HepG2 (cell line): Measurements from ENCODE around the gene PPM1H. TPM values are rescaled to one million over a fixed set of nuclear protein-coding genes. Genes with fewer than 3 reads are reported as not detected.

ENCODE experiments used
- CERS6 ChIP-seq: sonication (generic); formaldehyde crosslinking; IDR thresholded peaks from 2 replicates; pipeline ENCODE4 v1.5.0; 2020; ENCODE audit warnings: missing genetic modification reagents
- FOXJ3 ChIP-seq: sonication (generic); formaldehyde crosslinking; IDR thresholded peaks from 2 replicates; pipeline ENCODE4 v1.4.0; 2020; ENCODE audit warnings: missing genetic modification reagents, mild to moderate bottlenecking, borderline replicate concordance
- GMEB1 ChIP-seq: sonication (generic); formaldehyde crosslinking; IDR thresholded peaks from 2 replicates; pipeline ENCODE4 v1.5.1; 2020; ENCODE audit warnings: missing genetic modification reagents, mild to moderate bottlenecking, borderline replicate concordance
- HIVEP1 ChIP-seq: sonication (generic); formaldehyde crosslinking; IDR thresholded peaks from 2 replicates; pipeline ENCODE4 v1.4.0; 2020; ENCODE audit warnings: mild to moderate bottlenecking, missing genetic modification reagents
- HMGA1 ChIP-seq: sonication (generic); formaldehyde crosslinking; conservative IDR thresholded peaks from 2 replicates; pipeline ENCODE4 v1.4.0; 2020; ENCODE audit warnings: missing genetic modification reagents
- HNRNPK ChIP-seq: fragments of 200-400 bp; formaldehyde crosslinking; IDR thresholded peaks from 2 replicates; pipeline ENCODE4 v1.6.1; 2018; ENCODE audit warnings: low read length, low read depth, moderate library complexity, mild to moderate bottlenecking; ENCODE audit not compliant: poor library complexity, severe bottlenecking
- MNT ChIP-seq: fragments of 450-650 bp; IDR thresholded peaks from 2 replicates; pipeline ENCODE4 v1.6.1; 2016
- NCOA2 ChIP-seq: sonication (generic); formaldehyde crosslinking; IDR thresholded peaks from 2 replicates; pipeline ENCODE4 v1.8.0; 2022; ENCODE audit warnings: inconsistent platforms
- PAF1 ChIP-seq: IDR thresholded peaks from 2 replicates; pipeline ENCODE4 v1.6.1; 2016; ENCODE audit warnings: missing genetic modification reagents, missing compliant biosample characterization
- RFXAP ChIP-seq: sonication (generic); formaldehyde crosslinking; IDR thresholded peaks from 2 replicates; pipeline ENCODE4 v1.4.0; 2020; ENCODE audit warnings: missing genetic modification reagents, borderline replicate concordance
- SMAD1 ChIP-seq: sonication (generic); formaldehyde crosslinking; IDR thresholded peaks from 2 replicates; pipeline ENCODE4 v1.4.0; 2020; ENCODE audit warnings: missing genetic modification reagents, low read depth, mild to moderate bottlenecking, borderline replicate concordance
- THAP11 ChIP-seq: IDR thresholded peaks from 2 replicates; pipeline ENCODE4 v1.6.1; 2016; ENCODE audit warnings: missing biosample characterization, missing genetic modification reagents
- TRIM24 ChIP-seq: sonication (generic); formaldehyde crosslinking; IDR thresholded peaks from 2 replicates; pipeline ENCODE4 v1.8.0; 2022; ENCODE audit warnings: mild to moderate bottlenecking, missing genetic modification reagents
- U2AF1 ChIP-seq: fragments of 200-400 bp; formaldehyde crosslinking; optimal IDR thresholded peaks from 2 replicates; pipeline ENCODE3; 2017; ENCODE audit warnings: mild to moderate bottlenecking, low read depth, low read length
- YEATS2 ChIP-seq: sonication (generic); formaldehyde crosslinking; IDR thresholded peaks from 2 replicates; pipeline ENCODE4 v1.4.0; 2020; ENCODE audit warnings: missing genetic modification reagents, borderline replicate concordance
- ZGPAT ChIP-seq: IDR thresholded peaks from 2 replicates; pipeline ENCODE4 v1.6.1; 2016; ENCODE audit warnings: mild to moderate bottlenecking
- ZKSCAN1 ChIP-seq: fragments of 150-350 bp; IDR thresholded peaks from 2 replicates; pipeline ENCODE4 v1.6.1; 2014; ENCODE audit warnings: low read length
- ZNF224 ChIP-seq: sonication (generic); formaldehyde crosslinking; IDR thresholded peaks from 2 replicates; pipeline ENCODE4 v1.5.0; 2020; ENCODE audit warnings: mild to moderate bottlenecking, missing genetic modification reagents
- ZNF234 ChIP-seq: sonication (generic); formaldehyde crosslinking; conservative IDR thresholded peaks from 2 replicates; pipeline ENCODE4 v1.5.1; 2020; ENCODE audit warnings: mild to moderate bottlenecking, missing genetic modification reagents
- ZSCAN21 ChIP-seq: sonication (generic); formaldehyde crosslinking; IDR thresholded peaks from 2 replicates; pipeline ENCODE4 v1.8.0; 2022; ENCODE audit warnings: mild to moderate bottlenecking, missing genetic modification reagents, moderate library complexity, borderline replicate concordance
- polyA plus RNA-seq, 8 experiments: library from polyadenylated mRNA; depleted of rRNA in 3 of 8; stranded (reverse) in 7 of 8; unstranded in 1 of 8; fragments of >200 nt; fragmentation: Illumina TruSeq in 4 of 8; extraction: Trizol in 4 of 8; gene quantifications; 2 replicates each; pipeline versions ENCODE4 v1.2.1 to v1.2.3, GENCODE V29; 2011 to 2016; ENCODE audit warnings: low read depth in 4 of 8, missing spikeins in 1 of 8, mixed read lengths in 1 of 8; ENCODE audit not compliant: insufficient read depth in 1 of 8
- total RNA-seq, 5 experiments: library from RNA; depleted of rRNA; stranded (reverse); fragments of >200 nt; fragmentation: Illumina TruSeq; extraction: Trizol; gene quantifications; 2 replicates each; pipeline ENCODE4 v1.2.3, GENCODE V29; 2016; ENCODE audit warnings: low read depth in 1 of 5

PPM1H gene
- total and polyA plus RNA-seq, 2 of the 13 experiments (the other 11 are each of a cell fraction or from before 2014, with no cell fraction given): 29.1 to 38.1 TPM

GRCh38 chr12:62602255-62603060 is 332.5 kb downstream of the PPM1H start (continued):
- TF ChIP-seq ZSCAN21 (CRISPR knock-in tag) (peak; percentile 59; the same call in 1 of the 2 replicates), SMAD1 (CRISPR knock-in tag) (no peak), HIVEP1 (CRISPR knock-in tag) (peak; percentile 88), MNT (no peak), FOXJ3 (peak; percentile 65; the same call in 1 of the 2 replicates), GMEB1 (CRISPR knock-in tag) (peak; percentile 62), YEATS2 (CRISPR knock-in tag) (peak; percentile 83), TRIM24 (no peak), NCOA2 (CRISPR knock-in tag) (peak; percentile 16; the same call in 1 of the 2 replicates), PAF1 (CRISPR knock-in tag) (0 out of 2 replicates have a peak, but pooled peaks have one; percentile 43), HNRNPK (no peak), CERS6 (CRISPR knock-in tag) (no peak), ZKSCAN1 (no peak), ZNF224 (CRISPR knock-in tag) (peak; percentile 31; the same call in 1 of the 2 replicates), HMGA1 (CRISPR knock-in tag) (no peak), ZGPAT (peak; percentile 57; the same call in 1 of the 2 replicates), U2AF1 (peak; percentile 23), THAP11 (CRISPR knock-in tag) (peak; percentile 77), RFXAP (CRISPR knock-in tag) (no peak), ZNF234 (CRISPR knock-in tag) (no peak; the same call in 1 of the 2 replicates)
